HepG2 (cell line): ENCODE results near the gene SV2B. TPM values are rescaled to one million over a fixed set of nuclear protein-coding genes. Genes with fewer than 3 reads are reported as not detected.
"Not testable (repeated sequence)": the region's sequence is repeated elsewhere in the genome, so short reads cannot be mapped to it uniquely, and the experiment has no call there.

Source experiments
- ATAC-seq: fragments of 200-7000 bp; cut with Tn5 transposase; 3 replicates; pipeline ENCODE4 v1.9.1; 2020; ENCODE audit warnings: mild to moderate bottlenecking, moderate library complexity
- BruUV-seq: library from RNA; stranded (reverse); fragments of 400-500 nt; replicated peaks from 2 replicates; lab custom pipeline; 2021; lab: Mats Ljungman, UMichigan
- CTCF ChIA-PET: fragments of 300-600 bp; formaldehyde crosslinking; extraction: SDS; loops from one replicate; lab custom pipeline; 2021; ENCODE audit warnings: low total read pairs, inconsistent platforms, low intra/inter-chr PET ratio; lab: Yijun Ruan, JAX
- POLR2A ChIA-PET: fragments of 350-600 bp; sonication (Branson Sonifier 250); formaldehyde crosslinking; loops from one replicate; lab custom pipeline; 2020; ENCODE audit warnings: antibody characterized with exemption, inconsistent platforms; lab: Yijun Ruan, JAX
- DNase-seq: peaks from one replicate; pipeline ENCODE4 v3.0.0-alpha.2; 2015; ENCODE audit warnings: low spot score
- FAIRE-seq: peaks from 3 replicates; lab custom pipeline; 2011; peaks lifted over from hg19 to GRCh38; lab: Jason Lieb, UNC
- H2AFZ ChIP-seq: one replicate; pipeline ENCODE4 v1.6.1; 2011; ENCODE audit warnings: low read length, inconsistent platforms
- H3K27ac ChIP-seq: fragments of 300-600 bp; 3 replicates; pipeline ENCODE4 v1.8.0; 2011; ENCODE audit warnings: mixed run types, mild to moderate bottlenecking, mixed read lengths, low read length, inconsistent platforms; ENCODE audit not compliant: insufficient read depth; ENCODE audit errors: extremely low read length
- H3K27me3 ChIP-seq, 2 experiments: fragments of 200-600 bp in 1 of 2; 2 replicates in 1 of 2; 3 replicates in 1 of 2; pipeline versions ENCODE4 v1.6.0 to v1.8.0; 2011; ENCODE audit warnings: low read length in 2 of 2, mild to moderate bottlenecking in 2 of 2, moderate library complexity in 2 of 2, inconsistent platforms in 1 of 2; ENCODE audit not compliant: insufficient read depth in 2 of 2, control insufficient read depth in 1 of 2
- H3K36me3 ChIP-seq, 2 experiments: fragments of 200-600 bp in 1 of 2; replicated peaks in 1 of 2; 2 replicates in 1 of 2; 3 replicates in 1 of 2; pipeline versions ENCODE4 v1.5.1 to v1.8.0; 2011; ENCODE audit warnings: low read length in 2 of 2, inconsistent platforms in 1 of 2; ENCODE audit not compliant: insufficient read depth in 2 of 2, control insufficient read depth in 1 of 2
- H3K4me1 ChIP-seq: 2 replicates; pipeline ENCODE4 v1.5.1; 2012; ENCODE audit warnings: low read length, inconsistent platforms; ENCODE audit not compliant: insufficient read depth
- H3K4me2 ChIP-seq: 2 replicates; pipeline ENCODE4 v1.6.0; 2011; ENCODE audit warnings: low read depth, low read length, inconsistent platforms
- H3K4me3 ChIP-seq, 3 experiments: fragments of 200-600 bp in 1 of 3; sonication (generic), shearing (Covaris generic) in 1 of 3; replicated peaks in 1 of 3; 2 replicates each; pipeline ENCODE4 v1.5.1; 2011 to 2016; ENCODE audit warnings: low read length in 3 of 3, inconsistent platforms in 2 of 3, low read depth in 2 of 3, mild to moderate bottlenecking in 2 of 3, control low read depth in 1 of 3, mixed read lengths in 1 of 3; ENCODE audit not compliant: insufficient read depth in 1 of 3
- H3K79me2 ChIP-seq: one replicate; pipeline ENCODE4 v1.6.1; 2011; ENCODE audit warnings: low read length, inconsistent platforms; ENCODE audit not compliant: insufficient read depth
- H3K9ac ChIP-seq: 2 replicates; pipeline ENCODE4 v1.6.0; 2011; ENCODE audit warnings: mild to moderate bottlenecking, low read depth, low read length, inconsistent platforms; ENCODE audit not compliant: insufficient read depth
- H3K9me3 ChIP-seq: 2 replicates; pipeline ENCODE4 v1.5.1; 2012; ENCODE audit warnings: mild to moderate bottlenecking, low read length
- H4K20me1 ChIP-seq: 2 replicates; pipeline ENCODE4 v1.6.0; 2011; ENCODE audit warnings: inconsistent platforms, mild to moderate bottlenecking, low read length, moderate library complexity; ENCODE audit not compliant: insufficient read depth
- AKAP8 ChIP-seq: sonication (generic); formaldehyde crosslinking; IDR thresholded peaks from 2 replicates; pipeline ENCODE4 v1.5.1; 2020; ENCODE audit warnings: mild to moderate bottlenecking, missing genetic modification reagents
- BATF2 ChIP-seq: sonication (generic); formaldehyde crosslinking; IDR thresholded peaks from 2 replicates; pipeline ENCODE4 v1.8.0; 2022; ENCODE audit warnings: mild to moderate bottlenecking, missing genetic modification reagents, moderate library complexity
- CSRNP1 ChIP-seq: sonication (generic); formaldehyde crosslinking; IDR thresholded peaks from 2 replicates; pipeline ENCODE4 v1.8.1; 2023; ENCODE audit warnings: mild to moderate bottlenecking, missing genetic modification reagents
- SKIL ChIP-seq: sonication (generic); formaldehyde crosslinking; IDR thresholded peaks from 2 replicates; pipeline ENCODE4 v1.8.0; 2022; ENCODE audit warnings: missing genetic modification reagents, mild to moderate bottlenecking, moderate library complexity, borderline replicate concordance
- XBP1 ChIP-seq: sonication (generic); formaldehyde crosslinking; IDR thresholded peaks from 2 replicates; pipeline ENCODE4 v1.5.0; 2020; ENCODE audit warnings: missing genetic modification reagents
- ZBTB26 ChIP-seq: IDR thresholded peaks from 2 replicates; pipeline ENCODE4 v1.6.1; 2016; ENCODE audit warnings: missing compliant biosample characterization, missing genetic modification reagents, borderline replicate concordance
- ZNF256 ChIP-seq: sonication (generic); formaldehyde crosslinking; conservative IDR thresholded peaks from 2 replicates; pipeline ENCODE4 v1.4.0; 2020; ENCODE audit warnings: missing genetic modification reagents
- WGBS: methylation state at CpG from one replicate; pipeline ENCODE4 v1.1.6; 2017; ENCODE audit warnings: low lambda C conversion rate; 5-methylcytosine and 5-hydroxymethylcytosine counted together
- in situ Hi-C: cut with HindIII; loops from 2 replicates; pipeline ENCODE4 v1.10.0; 2017; ENCODE audit warnings: low pct_unique_long_range_greater_than_20kb; ENCODE audit not compliant: extremely low pct_ligation_motif_present
- intact Hi-C: fragments of 100-400 bp; cut with micrococcal nuclease; formaldehyde crosslinking; loops from one replicate; pipeline ENCODE4 v1.10.0; 2022; ENCODE audit not compliant: unreplicated experiment
- polyA plus RNA-seq, 8 experiments: library from polyadenylated mRNA; depleted of rRNA in 3 of 8; stranded (reverse) in 7 of 8; unstranded in 1 of 8; fragments of >200 nt; fragmentation: Illumina TruSeq in 4 of 8; extraction: Trizol in 4 of 8; gene quantifications; 2 replicates each; pipeline versions ENCODE4 v1.2.1 to v1.2.3, GENCODE V29; 2011 to 2016; ENCODE audit warnings: low read depth in 4 of 8, missing spikeins in 1 of 8, mixed read lengths in 1 of 8; ENCODE audit not compliant: insufficient read depth in 1 of 8
- total RNA-seq, 5 experiments: library from RNA; depleted of rRNA; stranded (reverse); fragments of >200 nt; fragmentation: Illumina TruSeq; extraction: Trizol; gene quantifications; 2 replicates each; pipeline ENCODE4 v1.2.3, GENCODE V29; 2016; ENCODE audit warnings: low read depth in 1 of 5

Gene SV2B
- total and polyA plus RNA-seq, 2 of the 13 experiments (the other 11 are each of a cell fraction or from before 2014, with no cell fraction given): not detected

GRCh38 chr15:91342097-91342496, 242.0 kb downstream of the SV2B start (continued):
- no peak for TF ChIP-seq CSRNP1
- no peak for TF ChIP-seq AKAP8 (CRISPR knock-in tag)
- TF ChIP-seq XBP1: no peak
- no peak for TF ChIP-seq ZBTB26 (CRISPR knock-in tag)
- TF ChIP-seq ZNF256 (CRISPR knock-in tag): no peak
- no peak for TF ChIP-seq BATF2 (CRISPR knock-in tag)
- no peak for TF ChIP-seq SKIL

- CTCF ChIA-PET, ATAC-seq, DNase-seq, H3K4me2 ChIP-seq, BruUV-seq, H3K27ac ChIP-seq, H3K79me2 ChIP-seq, H4K20me1 ChIP-seq, in situ Hi-C loops, H3K4me3 ChIP-seq, H3K4me1 ChIP-seq, H2AFZ ChIP-seq, H3K9me3 ChIP-seq, POLR2A ChIA-PET, intact Hi-C loops, H3K9ac ChIP-seq, FAIRE-seq, H3K36me3 ChIP-seq, H3K27me3 ChIP-seq: not testable (repeated sequence)
- WGBS: 2% methylated on average over 3 of the region's 3 CpGs
These were observed 244.9 kb downstream of the SV2B start for GRCh38 chr15:91344912-91345311.
